HG03354 (cell line): ENCODE measurements around the gene RAB34.
"Not testable (repeated sequence)": the region's sequence is repeated elsewhere in the genome, so short reads cannot be mapped to it uniquely, and the experiment has no call there.

Experiments
- ATAC-seq: cut with Tn5 transposase; IDR thresholded peaks from one replicate; pipeline ENCODE4 v1.9.1; 2021; ENCODE audit warnings: mild to moderate bottlenecking; ENCODE audit not compliant: unreplicated experiment, poor library complexity, severe bottlenecking

The RAB34 gene

GRCh38 chr17:28747051-28747691 lies 29.5 kb upstream of the RAB34 start:
- ATAC-seq: no peak

- no peak for ATAC-seq
Observed at GRCh38 chr17:28746611-28747050, 29.0 kb upstream of the RAB34 start.

- ATAC-seq: no peak
Observed at GRCh38 chr17:28745786-28746411, 28.2 kb upstream of the RAB34 start.

- no peak for ATAC-seq
Observed at GRCh38 chr17:28744972-28745785, 27.5 kb upstream of the RAB34 start.

GRCh38 chr17:28744104-28744971 lies 26.7 kb upstream of the RAB34 start:
- peak; percentile 36 for ATAC-seq

- ATAC-seq: peak; percentile 64
Observed at GRCh38 chr17:28743243-28744103, 25.8 kb upstream of the RAB34 start, which contains the start of gene TRAF4. TRAF4 (plus strand) TSS chr17:28744011; CDS start chr17:28744113, 102 bp downstream.

GRCh38 chr17:28741358-28742349 lies 24.0 kb upstream of the RAB34 start:
- no peak for ATAC-seq

- no peak for ATAC-seq
Observed at GRCh38 chr17:28740406-28741357, 23.0 kb upstream of the RAB34 start.

GRCh38 chr17:28738680-28739384 lies 21.2 kb upstream of the RAB34 start:
- peak; percentile 30 for ATAC-seq

GRCh38 chr17:28737770-28738679 lies 20.4 kb upstream of the RAB34 start:
- peak; percentile 69 for ATAC-seq

GRCh38 chr17:28737316-28737715 lies 19.6 kb upstream of the RAB34 start:
- ATAC-seq: no peak

- ATAC-seq: not testable (repeated sequence)
Observed at GRCh38 chr17:28735913-28736769, 18.5 kb upstream of the RAB34 start.

- ATAC-seq: no peak
Observed at GRCh38 chr17:28735242-28735722, 17.6 kb upstream of the RAB34 start.

GRCh38 chr17:28734712-28735241 lies 17.1 kb upstream of the RAB34 start:
- no peak for ATAC-seq
